Measurements from ENCODE around the gene WBP1L.
"Not testable (repeated sequence)": the region's sequence is repeated elsewhere in the genome, so short reads cannot be mapped to it uniquely, and the experiment has no call there.

The WBP1L gene

DNA sequence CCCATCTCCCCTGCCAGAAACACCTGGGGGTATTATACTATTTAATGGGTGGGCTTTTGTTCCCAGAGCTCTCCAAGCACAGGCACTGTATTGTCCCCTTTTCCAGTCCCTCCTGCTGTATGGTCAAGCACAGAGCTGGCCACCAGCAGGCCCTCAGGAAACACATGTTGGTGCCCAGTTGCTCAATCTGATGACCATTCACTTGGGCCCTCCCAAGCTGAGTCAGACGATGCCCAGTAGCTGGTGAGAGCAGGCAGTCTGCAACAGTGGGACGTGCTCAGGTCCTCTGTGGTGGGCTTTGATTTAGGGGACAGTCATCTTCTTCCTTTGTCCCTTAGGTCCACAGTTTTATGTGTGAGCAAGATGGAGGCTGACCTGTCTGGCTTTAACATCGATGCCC lies 17.5 kb upstream of the WBP1L start:
- no peak overlapping the region for H3K27ac ChIP-seq (ENCODE audit: low read depth, low read length)
- H3K4me1 ChIP-seq (ENCODE audit: insufficient read depth, low read length) = no peaks in the 10 kb centered on the region
- no peaks in the 10 kb centered on the region for H3K36me3 ChIP-seq (ENCODE audit: insufficient read depth, low read length)
- H3K9me3 ChIP-seq (ENCODE audit: low read length) = no peaks in the 10 kb centered on the region
- no peak overlapping the region for H3K9ac ChIP-seq (ENCODE audit: low read length)
- H3K27me3 ChIP-seq (ENCODE audit: control insufficient read depth in 1 of 2, insufficient read depth in 2 of 2, low read length in 2 of 2) = no peaks in the 10 kb centered on the region
- H3K4me3 ChIP-seq (ENCODE audit: low read depth in 1 of 2, low read length in 2 of 2) = no peak overlapping the region

DNA sequence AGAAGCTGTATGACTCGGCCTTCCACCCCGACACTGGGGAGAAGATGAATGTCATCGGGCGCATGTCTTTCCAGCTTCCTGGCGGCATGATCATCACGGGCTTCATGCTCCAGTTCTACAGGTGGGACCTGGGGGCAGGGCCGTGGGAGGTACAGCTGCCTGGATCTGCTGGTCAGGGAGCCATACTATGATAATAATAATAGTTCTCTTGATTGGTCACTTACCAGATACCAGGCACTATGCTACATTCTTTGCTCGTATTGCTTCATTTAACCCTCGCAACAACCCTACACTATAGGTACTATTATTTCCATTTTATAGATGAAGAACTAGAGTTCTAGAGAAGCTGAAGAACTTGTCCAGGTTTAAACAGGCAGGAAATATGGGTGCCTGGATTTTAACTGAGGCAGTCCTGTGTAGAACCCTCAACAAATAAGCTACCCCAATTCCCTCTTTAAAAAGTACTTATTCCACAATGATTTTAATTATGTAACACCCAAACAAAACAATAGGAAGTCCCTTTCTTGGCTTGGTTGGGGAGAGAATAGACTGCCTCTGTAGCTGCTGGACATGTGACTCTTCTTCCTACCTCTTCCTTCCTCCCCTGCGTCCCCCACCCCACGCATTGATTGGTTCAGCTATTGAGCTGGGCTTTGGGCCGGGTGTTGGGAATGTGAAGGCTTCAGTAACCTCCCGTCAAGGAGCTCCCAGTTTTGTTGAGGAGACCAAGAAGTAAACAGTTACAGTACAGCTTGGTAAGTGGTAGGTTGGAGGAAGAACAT lies 16.5 kb upstream of the WBP1L start:
- Histone ChIP-seq H3K9ac (ENCODE audit: low read length) (no peak overlapping the region), H3K4me1 (ENCODE audit: insufficient read depth, low read length) (no peaks in the 10 kb centered on the region), H3K36me3 (ENCODE audit: insufficient read depth, low read length) (no peaks in the 10 kb centered on the region), H3K27ac (ENCODE audit: low read depth, low read length) (no peak overlapping the region), H3K4me3 (ENCODE audit: low read depth in 1 of 2, low read length in 2 of 2) (no peak overlapping the region), H3K27me3 (ENCODE audit: control insufficient read depth in 1 of 2, insufficient read depth in 2 of 2, low read length in 2 of 2) (no peaks in the 10 kb centered on the region), H3K9me3 (ENCODE audit: low read length) (no peaks in the 10 kb centered on the region)

DNA sequence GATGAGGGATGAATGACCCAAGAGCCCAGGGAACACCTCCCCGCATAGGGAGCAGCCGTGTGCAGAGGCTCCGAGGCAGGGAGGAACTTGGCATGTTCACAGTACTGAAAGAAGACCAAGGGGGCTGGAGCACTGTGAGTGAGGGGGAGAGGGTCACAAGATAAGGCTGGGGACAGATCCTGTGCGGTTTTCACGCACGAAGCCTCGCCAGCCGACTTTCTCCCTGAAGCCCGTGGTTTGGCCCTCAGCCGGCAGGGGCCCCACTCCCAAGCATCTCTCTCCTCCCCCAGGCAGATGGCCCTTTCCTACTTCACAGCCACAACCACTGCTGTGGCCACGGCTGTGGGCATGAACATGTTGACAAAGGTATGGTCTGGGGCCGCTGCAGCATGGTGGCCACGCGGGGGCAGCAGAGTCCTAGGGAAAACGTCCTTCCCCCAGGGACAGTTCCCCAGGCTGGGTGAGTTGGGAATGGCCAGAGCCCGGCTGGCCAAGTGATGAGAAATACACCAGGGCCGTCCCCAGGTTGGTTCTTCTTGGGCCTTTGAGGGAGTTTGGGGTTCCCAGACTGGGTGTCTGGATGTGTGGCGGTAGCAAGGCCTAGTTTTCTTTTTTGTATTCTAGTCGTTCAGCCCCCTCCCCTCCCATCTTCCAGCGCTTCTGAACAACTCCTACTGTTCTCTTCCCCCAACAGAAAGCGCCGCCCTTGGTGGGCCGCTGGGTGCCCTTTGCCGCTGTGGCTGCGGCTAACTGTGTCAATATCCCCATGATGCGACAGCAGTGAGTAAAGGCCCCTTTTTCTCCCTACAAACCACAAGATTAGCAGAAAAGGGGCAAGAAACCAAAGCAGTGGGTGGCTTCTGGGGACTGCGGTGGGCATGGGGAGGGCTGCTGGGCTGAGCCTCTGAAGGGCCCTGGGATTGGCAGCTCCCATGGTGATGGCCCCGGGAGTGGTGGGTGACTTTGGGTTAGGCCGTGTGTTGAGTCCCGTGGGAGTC lies 14.4 kb upstream of the WBP1L start:
- Histone ChIP-seq H3K27me3 (ENCODE audit: control insufficient read depth in 1 of 2, insufficient read depth in 2 of 2, low read length in 2 of 2) (no peaks in the 10 kb centered on the region), H3K27ac (ENCODE audit: low read depth, low read length) (no peak overlapping the region), H3K9me3 (ENCODE audit: low read length) (no peaks in the 10 kb centered on the region), H3K4me1 (ENCODE audit: insufficient read depth, low read length) (no peaks in the 10 kb centered on the region), H3K36me3 (ENCODE audit: insufficient read depth, low read length) (peaks cover 4% of the 10 kb centered on the region), H3K4me3 (ENCODE audit: low read depth in 1 of 2, low read length in 2 of 2) (no peak overlapping the region), H3K9ac (ENCODE audit: low read length) (no peak overlapping the region)

DNA sequence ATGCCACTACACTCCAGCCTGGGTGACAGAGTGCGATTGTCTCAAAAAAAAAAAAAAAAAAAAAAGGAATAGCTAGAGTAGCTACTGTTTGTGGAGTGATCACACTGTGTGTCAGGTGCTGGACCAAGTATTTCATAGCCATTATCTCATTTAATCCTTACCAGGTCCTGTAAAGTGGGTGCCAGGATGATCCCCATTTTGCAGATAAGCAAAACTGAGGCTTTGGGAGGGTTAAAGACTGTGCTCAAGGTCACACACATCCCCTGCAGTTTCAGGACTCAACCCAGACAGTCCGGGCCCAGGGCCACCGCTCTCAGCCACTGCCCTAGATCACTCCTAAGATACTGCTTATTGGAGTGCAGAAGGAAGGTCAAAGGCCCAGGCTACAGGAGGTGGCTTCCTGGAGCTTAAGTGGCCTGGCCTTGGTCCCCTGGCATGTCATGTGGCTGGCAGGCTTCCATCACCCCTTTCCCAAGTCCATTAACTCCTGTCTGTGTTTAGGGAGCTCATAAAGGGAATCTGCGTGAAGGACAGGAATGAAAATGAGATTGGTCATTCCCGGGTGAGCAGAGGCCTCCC lies 12.4 kb upstream of the WBP1L start:
- Histone ChIP-seq H3K36me3 (ENCODE audit: insufficient read depth, low read length) (peaks cover 4% of the 10 kb centered on the region), H3K9ac (ENCODE audit: low read length) (no peak overlapping the region), H3K27me3 (ENCODE audit: control insufficient read depth in 1 of 2, insufficient read depth in 2 of 2, low read length in 2 of 2) (no peaks in the 10 kb centered on the region), H3K27ac (ENCODE audit: low read depth, low read length) (no peak overlapping the region), H3K9me3 (ENCODE audit: low read length) (no peaks in the 10 kb centered on the region), H3K4me3 (ENCODE audit: low read depth in 1 of 2, low read length in 2 of 2) (no peak overlapping the region), H3K4me1 (ENCODE audit: insufficient read depth, low read length) (no peaks in the 10 kb centered on the region)

DNA sequence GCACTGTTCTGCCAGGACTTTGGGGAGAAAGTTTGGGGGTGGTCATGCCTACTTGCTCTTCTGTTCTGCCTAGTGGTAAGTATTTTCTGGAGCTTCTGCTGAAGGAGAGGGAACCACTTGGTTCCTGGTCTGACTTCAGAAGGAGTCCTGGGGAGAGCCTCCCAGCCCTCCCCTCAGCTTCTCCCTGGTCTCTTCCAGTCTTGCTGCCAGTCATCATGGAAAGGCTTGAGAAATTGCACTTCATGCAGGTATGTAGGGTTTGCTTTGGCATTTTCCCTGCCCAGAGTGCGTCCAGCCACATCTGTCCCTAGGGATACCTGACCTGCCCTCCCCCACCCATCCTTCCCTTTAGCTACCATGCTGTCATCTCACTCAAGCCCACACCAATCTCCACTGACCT lies 11.1 kb upstream of the WBP1L start:
- peaks cover 4% of the 10 kb centered on the region for H3K36me3 ChIP-seq (ENCODE audit: insufficient read depth, low read length)
- H3K27ac ChIP-seq (ENCODE audit: low read depth, low read length) = no peak overlapping the region
- no peaks in the 10 kb centered on the region for H3K27me3 ChIP-seq (ENCODE audit: control insufficient read depth in 1 of 2, insufficient read depth in 2 of 2, low read length in 2 of 2)
- H3K9me3 ChIP-seq (ENCODE audit: low read length) = no peaks in the 10 kb centered on the region
- H3K4me1 ChIP-seq (ENCODE audit: insufficient read depth, low read length) = no peaks in the 10 kb centered on the region
- no peak overlapping the region for H3K9ac ChIP-seq (ENCODE audit: low read length)
- H3K4me3 ChIP-seq (ENCODE audit: low read depth in 1 of 2, low read length in 2 of 2) = no peak overlapping the region

DNA sequence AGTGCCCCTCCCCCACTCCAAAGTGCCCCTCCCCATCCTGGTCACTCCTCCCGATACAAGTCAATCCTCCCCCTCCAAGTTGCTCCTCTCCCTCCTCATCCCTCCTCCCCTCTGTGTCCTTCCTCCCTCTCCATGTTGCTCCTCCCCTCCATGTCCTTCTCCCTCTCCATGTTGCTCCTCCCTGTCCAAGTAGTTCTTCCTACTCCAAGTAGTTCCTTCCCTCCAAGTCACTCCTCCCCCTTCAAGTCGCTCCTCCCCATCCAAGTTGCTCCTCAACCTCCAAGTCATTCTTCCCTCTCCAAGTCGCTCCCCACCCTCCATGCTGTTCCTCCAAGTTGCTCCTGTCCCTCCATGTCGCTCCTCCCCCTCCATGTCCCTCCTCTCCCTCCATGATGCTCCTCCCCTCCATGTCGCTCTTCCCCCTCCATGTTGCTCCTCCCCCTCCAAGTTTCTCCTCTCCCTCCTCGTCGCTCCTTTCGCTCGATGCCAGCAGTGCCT lies 8.6 kb upstream of the WBP1L start:
- Histone ChIP-seq H3K9ac (ENCODE audit: low read length) (no peak overlapping the region), H3K36me3 (ENCODE audit: insufficient read depth, low read length) (peaks cover 4% of the 10 kb centered on the region), H3K9me3 (ENCODE audit: low read length) (no peaks in the 10 kb centered on the region), H3K4me1 (ENCODE audit: insufficient read depth, low read length) (no peaks in the 10 kb centered on the region), H3K27ac (ENCODE audit: low read depth, low read length) (no peak overlapping the region), H3K4me3 (ENCODE audit: low read depth in 1 of 2, low read length in 2 of 2) (no peak overlapping the region), H3K27me3 (ENCODE audit: control insufficient read depth in 1 of 2, insufficient read depth in 2 of 2, low read length in 2 of 2) (no peaks in the 10 kb centered on the region)

DNA sequence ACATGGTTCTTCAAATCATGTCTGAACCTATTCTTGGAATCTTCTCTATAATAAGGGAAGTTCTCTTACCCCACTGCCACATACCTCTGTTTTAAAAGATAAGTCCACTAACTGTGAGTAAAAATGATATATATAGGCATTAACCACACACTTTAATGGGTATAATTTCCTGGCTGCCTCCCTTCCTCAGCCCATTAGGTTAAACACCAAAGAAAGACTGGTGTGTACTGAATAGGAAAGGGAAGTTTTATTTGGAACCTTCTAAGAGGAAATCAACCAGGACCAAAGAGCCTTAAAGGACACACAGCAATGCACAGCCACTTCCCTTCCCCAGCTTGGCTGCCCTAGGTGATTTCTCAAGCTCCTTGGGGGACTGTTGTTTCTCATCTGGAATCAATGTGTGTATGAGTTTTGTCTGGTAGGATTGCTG lies 5.0 kb upstream of the WBP1L start:
- Histone ChIP-seq H3K9ac (ENCODE audit: low read length) (no peak overlapping the region), H3K27me3 (ENCODE audit: control insufficient read depth in 1 of 2, insufficient read depth in 2 of 2, low read length in 2 of 2) (no peaks in the 10 kb centered on the region), H3K4me3 (ENCODE audit: low read depth in 1 of 2, low read length in 2 of 2) (no peak overlapping the region), H3K9me3 (ENCODE audit: low read length) (no peaks in the 10 kb centered on the region), H3K4me1 (ENCODE audit: insufficient read depth, low read length) (peaks cover 6% of the 10 kb centered on the region), H3K27ac (ENCODE audit: low read depth, low read length) (no peak overlapping the region), H3K36me3 (ENCODE audit: insufficient read depth, low read length) (no peaks in the 10 kb centered on the region)

DNA sequence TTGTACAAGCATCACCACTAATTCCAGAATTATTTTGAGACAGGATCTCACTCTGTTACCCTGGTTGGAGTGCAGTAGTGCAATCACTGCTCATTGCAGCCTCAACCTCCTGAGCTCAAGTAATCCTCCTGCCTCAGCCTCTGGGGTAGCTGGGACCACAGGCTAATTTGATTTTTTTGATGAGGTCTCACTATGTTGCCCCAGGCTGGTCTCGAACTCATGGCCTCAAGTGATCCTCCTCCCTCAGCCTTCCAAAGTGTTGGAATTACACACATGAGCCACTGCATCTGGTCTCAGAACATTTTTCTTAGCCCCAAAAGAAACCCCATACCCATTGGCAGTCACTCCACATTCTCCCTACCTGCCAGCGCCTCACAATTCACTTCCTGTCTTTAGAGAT lies 3.5 kb upstream of the WBP1L start:
- H3K36me3 ChIP-seq (ENCODE audit: insufficient read depth, low read length) = no peaks in the 10 kb centered on the region
- no peak overlapping the region for H3K27ac ChIP-seq (ENCODE audit: low read depth, low read length)
- no peak overlapping the region for H3K9ac ChIP-seq (ENCODE audit: low read length)
- H3K4me3 ChIP-seq (ENCODE audit: low read depth in 1 of 2, low read length in 2 of 2) = no peak overlapping the region
- no peaks in the 10 kb centered on the region for H3K27me3 ChIP-seq (ENCODE audit: control insufficient read depth in 1 of 2, insufficient read depth in 2 of 2, low read length in 2 of 2)
- peaks cover 12% of the 10 kb centered on the region for H3K4me1 ChIP-seq (ENCODE audit: insufficient read depth, low read length)
- no peaks in the 10 kb centered on the region for H3K9me3 ChIP-seq (ENCODE audit: low read length)

DNA sequence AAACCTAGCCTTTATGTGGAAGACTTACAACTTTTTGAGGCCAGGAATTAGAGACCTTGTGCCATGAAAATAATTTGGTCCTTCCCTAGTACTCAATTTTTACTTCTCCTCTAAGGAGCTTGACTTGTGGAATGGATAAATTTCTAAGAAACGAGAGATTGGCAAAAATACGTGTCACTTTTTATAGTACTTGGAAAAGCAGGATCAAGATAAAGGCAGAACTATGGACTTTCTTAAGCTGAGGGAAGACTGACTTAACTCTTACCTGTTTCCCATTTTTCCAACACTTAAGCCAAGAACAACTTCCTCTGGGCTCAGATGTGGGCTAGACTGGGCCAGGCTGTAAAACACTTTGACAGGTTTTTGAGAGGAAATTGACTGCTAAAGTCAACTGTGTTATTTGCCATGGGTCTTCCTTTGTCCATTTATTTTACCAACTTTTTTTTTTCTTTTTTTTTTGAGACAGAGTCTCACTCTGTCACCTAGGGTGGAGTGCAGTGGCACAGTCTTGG lies 2.0 kb upstream of the WBP1L start:
- H3K4me3 ChIP-seq (ENCODE audit: low read depth in 1 of 2, low read length in 2 of 2) = no peak overlapping the region

DNA sequence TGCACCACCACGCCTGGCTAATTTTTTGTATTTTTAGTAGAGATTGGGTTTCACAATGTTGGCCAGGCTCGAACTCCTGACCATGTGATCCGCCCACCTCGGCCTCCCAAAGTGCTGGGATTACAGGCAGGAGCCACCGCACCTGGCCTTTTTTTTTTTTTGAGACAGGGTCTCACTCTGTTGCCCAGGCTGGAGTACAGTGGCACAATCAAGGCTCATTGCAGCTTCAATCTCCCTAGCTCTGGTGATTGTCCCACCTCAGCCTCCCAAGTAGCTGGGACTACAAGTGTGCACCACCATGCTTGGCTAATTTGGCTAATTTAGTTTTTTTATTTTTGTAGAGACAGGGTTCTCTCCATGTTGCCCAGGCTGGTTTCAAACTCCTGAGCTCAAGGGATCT lies 1.4 kb upstream of the WBP1L start:
- not testable (repeated sequence) for H3K4me3 ChIP-seq (ENCODE audit: low read depth in 1 of 2, low read length in 2 of 2); H3K9ac ChIP-seq (ENCODE audit: low read length); H3K36me3 ChIP-seq (ENCODE audit: insufficient read depth, low read length); H3K27ac ChIP-seq (ENCODE audit: low read depth, low read length); H3K9me3 ChIP-seq (ENCODE audit: low read length); H3K27me3 ChIP-seq (ENCODE audit: control insufficient read depth in 1 of 2, insufficient read depth in 2 of 2, low read length in 2 of 2)
- H3K4me1 ChIP-seq (ENCODE audit: insufficient read depth, low read length) = peaks cover 29% of the 10 kb centered on the region

More for the DNA sequence above, 2.0 kb upstream of the WBP1L start:
- H3K27me3 ChIP-seq (ENCODE audit: control insufficient read depth in 1 of 2, insufficient read depth in 2 of 2, low read length in 2 of 2) = no peaks in the 10 kb centered on the region
- H3K4me1 ChIP-seq (ENCODE audit: insufficient read depth, low read length) = peaks cover 28% of the 10 kb centered on the region
- H3K27ac ChIP-seq (ENCODE audit: low read depth, low read length) = no peak overlapping the region
- no peaks in the 10 kb centered on the region for H3K36me3 ChIP-seq (ENCODE audit: insufficient read depth, low read length)
- H3K9ac ChIP-seq (ENCODE audit: low read length) = no peak overlapping the region
- no peaks in the 10 kb centered on the region for H3K9me3 ChIP-seq (ENCODE audit: low read length)

DNA sequence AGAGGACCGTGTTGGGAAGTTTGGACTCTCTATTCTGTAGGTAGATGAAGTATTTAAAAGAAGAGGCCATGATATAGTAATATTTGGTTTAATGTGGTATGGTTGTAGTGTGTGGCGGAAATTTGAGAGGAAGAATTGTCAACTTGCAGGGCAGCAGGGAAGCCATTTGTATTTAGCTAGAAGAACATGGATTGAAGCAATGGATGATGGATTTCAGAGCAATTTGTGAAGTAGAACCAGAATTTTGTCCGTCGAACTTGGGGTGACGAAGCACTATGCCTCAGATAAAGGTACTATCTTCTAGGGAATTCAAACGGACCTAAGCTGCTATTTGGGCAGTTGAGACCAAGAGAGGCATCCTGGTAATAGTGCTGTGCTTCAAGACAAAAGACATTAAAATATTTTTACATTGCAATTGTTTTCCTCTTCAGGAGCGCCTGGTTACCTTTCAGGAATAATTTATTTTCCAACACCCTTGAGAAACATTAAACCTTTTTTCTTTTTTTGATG lies 615 bp upstream of the WBP1L start:
- Histone ChIP-seq H3K4me3 (ENCODE audit: low read depth in 1 of 2, low read length in 2 of 2) (peak overlapping the region; percentile 10 to 46), H3K36me3 (ENCODE audit: insufficient read depth, low read length) (no peaks in the 10 kb centered on the region), H3K27me3 (ENCODE audit: control insufficient read depth in 1 of 2, insufficient read depth in 2 of 2, low read length in 2 of 2) (no peaks in the 10 kb centered on the region), H3K4me1 (ENCODE audit: insufficient read depth, low read length) (peaks cover 29% of the 10 kb centered on the region), H3K9me3 (ENCODE audit: low read length) (no peaks in the 10 kb centered on the region), H3K9ac (ENCODE audit: low read length) (no peak overlapping the region), H3K27ac (ENCODE audit: low read depth, low read length) (no peak overlapping the region)

Measured in muscle layer of colon (tissue), 2 donors.